GM23248 (cell line): ENCODE data around the gene SFT2D3. TPM values are rescaled to one million over a fixed set of nuclear protein-coding genes. Genes with fewer than 3 reads are reported as not detected.

Source experiments
- DNase-seq: peaks from one replicate; pipeline ENCODE4 v3.0.0-alpha.2; 2015
- H2AFZ ChIP-seq: fragments of 200-600 bp; sonication (generic); 2 replicates; pipeline ENCODE4 v1.6.1; 2016; ENCODE audit warnings: antibody characterized with exemption
- H3F3A ChIP-seq: fragments of 200-600 bp; sonication (generic); 2 replicates; pipeline ENCODE4 v1.6.1; 2016; ENCODE audit warnings: mild to moderate bottlenecking, antibody characterized with exemption, mixed run types; ENCODE audit not compliant: insufficient read depth
- H3K27ac ChIP-seq: fragments of 200-600 bp; sonication (generic); 2 replicates; pipeline ENCODE4 v1.5.1; 2016; ENCODE audit warnings: mild to moderate bottlenecking
- H3K27me3 ChIP-seq: fragments of 200-600 bp; sonication (generic); replicated peaks from 2 replicates; pipeline ENCODE4 v1.6.1; 2016; ENCODE audit warnings: mild to moderate bottlenecking; ENCODE audit not compliant: insufficient read depth
- H3K36me3 ChIP-seq: fragments of 200-600 bp; sonication (generic); 2 replicates; pipeline ENCODE4 v1.6.1; 2016; ENCODE audit warnings: low read depth, mild to moderate bottlenecking
- H3K4me1 ChIP-seq: fragments of 200-600 bp; sonication (generic); 2 replicates; pipeline ENCODE4 v1.6.1; 2016; ENCODE audit warnings: mild to moderate bottlenecking; ENCODE audit not compliant: insufficient read depth
- H3K4me2 ChIP-seq: fragments of 200-600 bp; sonication (generic); one replicate; pipeline ENCODE4 v1.6.1; 2016; ENCODE audit warnings: mild to moderate bottlenecking; ENCODE audit not compliant: unreplicated experiment
- H3K4me3 ChIP-seq: fragments of 200-600 bp; sonication (generic); 2 replicates; pipeline ENCODE4 v1.5.1; 2016; ENCODE audit warnings: mild to moderate bottlenecking
- H3K79me2 ChIP-seq: fragments of 200-600 bp; sonication (generic); 2 replicates; pipeline ENCODE4 v1.6.1; 2016; ENCODE audit warnings: mild to moderate bottlenecking; ENCODE audit not compliant: insufficient read depth
- H3K9ac ChIP-seq: fragments of 200-600 bp; sonication (generic); 2 replicates; pipeline ENCODE4 v1.6.1; 2016; ENCODE audit warnings: mild to moderate bottlenecking
- H3K9me2 ChIP-seq: fragments of 200-600 bp; sonication (generic); 2 replicates; pipeline ENCODE4 v1.6.1; 2016; ENCODE audit warnings: mixed run types, mild to moderate bottlenecking, moderate library complexity; ENCODE audit not compliant: insufficient read depth
- H3K9me3 ChIP-seq: fragments of 200-600 bp; sonication (generic); one replicate; pipeline ENCODE4 v1.6.1; 2017; ENCODE audit warnings: low read depth
- H4K20me1 ChIP-seq: fragments of 200-600 bp; sonication (generic); 2 replicates; pipeline ENCODE4 v1.6.0; 2016; ENCODE audit not compliant: insufficient read depth
- EZH2 ChIP-seq: fragments of 200-600 bp; sonication (generic); IDR thresholded peaks from 2 replicates; pipeline ENCODE4 v1.6.1; 2018; ENCODE audit warnings: antibody characterized with exemption, mild to moderate bottlenecking; ENCODE audit not compliant: insufficient read depth, poor library complexity, severe bottlenecking
- EZH2phosphoT487 ChIP-seq: fragments of 200-600 bp; sonication (generic); IDR thresholded peaks from 2 replicates; pipeline ENCODE4 v1.6.1; 2018; ENCODE audit warnings: antibody characterized with exemption, moderate library complexity, mild to moderate bottlenecking, low read depth; ENCODE audit not compliant: insufficient read depth
- WGBS, 2 experiments: methylation state at CpG; one replicate each; pipeline ENCODE4 v1.1.6; 2015 to 2017; ENCODE audit warnings: low lambda C conversion rate in 2 of 2, low coverage in 1 of 2; ENCODE audit errors: missing lambda C conversion rate in 2 of 2; 5-methylcytosine and 5-hydroxymethylcytosine counted together
- in situ Hi-C: fragments of 300-500 bp; cut with MboI; formaldehyde crosslinking; loops from 2 replicates; pipeline ENCODE4 v1.15.0; 2020
- polyA plus RNA-seq: library from polyadenylated mRNA; unstranded; fragments of >200 nt; fragmentation: Nextera tagmentation; extraction: Ambion mirVana; gene quantifications from 2 replicates; pipeline ENCODE4 v1.2.1, GENCODE V29; 2016
- total RNA-seq: library from RNA; depleted of rRNA; stranded (reverse); fragments of >200 nt; shearing (Covaris generic); gene quantifications from 2 replicates; pipeline ENCODE4 v1.2.3, GENCODE V29; 2014

SFT2D3 gene
- total and polyA plus RNA-seq, 2 experiments from 2014 or later: 9.4 TPM; not detected in 1

DNA sequence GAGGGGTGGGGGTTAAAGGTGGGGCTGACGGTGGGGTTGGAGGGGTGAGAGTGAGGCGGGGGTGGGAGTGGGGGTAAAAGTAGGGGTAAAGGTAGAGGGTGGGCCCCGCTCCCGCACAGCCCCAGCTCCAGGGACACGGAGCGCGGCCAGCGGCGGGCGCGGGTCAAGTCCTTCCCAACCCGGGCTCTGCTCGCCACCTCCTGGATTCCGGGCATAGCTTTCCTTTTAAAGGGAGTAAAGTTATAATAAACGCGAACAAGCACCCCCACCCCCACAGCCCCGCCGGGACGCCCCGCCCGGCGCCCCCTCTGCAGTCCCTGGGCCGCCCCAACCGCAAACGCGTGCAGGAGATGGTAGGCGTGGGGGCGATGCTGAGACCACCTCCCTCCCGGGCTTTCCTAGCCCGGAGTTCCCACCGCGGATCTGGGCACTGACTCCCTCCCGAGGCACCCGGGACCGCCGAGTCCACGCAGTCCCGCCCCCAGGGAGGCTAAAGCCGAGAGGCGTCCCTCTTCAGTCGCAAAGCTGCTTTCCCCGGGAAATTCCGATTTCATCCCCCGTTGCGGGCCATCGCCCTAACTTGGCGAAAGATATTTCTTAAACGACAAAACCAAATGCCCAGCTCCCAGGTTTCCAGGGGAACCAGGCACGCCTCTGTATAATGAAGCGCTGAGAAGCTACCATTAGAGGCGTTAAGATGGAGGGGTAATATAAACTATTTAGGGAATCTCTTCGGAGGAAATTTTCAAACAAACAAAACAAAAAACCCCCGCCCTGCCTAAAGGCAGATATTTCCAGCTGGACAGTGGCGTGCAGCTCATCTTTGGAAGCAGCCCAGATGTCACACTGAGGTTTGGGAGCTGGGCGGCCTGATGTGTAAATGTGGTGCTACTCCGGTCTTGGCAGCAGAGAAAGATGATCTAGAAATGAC lies 25.7 kb upstream of the SFT2D3 start, which contains the start of gene LIMS2:
TSS of gene LIMS2 (minus strand) at position 200 of the 931 bp plus-strand sequence. CDS start 506 bp downstream, outside the sequence.
- TF ChIP-seq EZH2 (no peak), EZH2phosphoT487 (no peak)
- no peaks in the 10 kb centered on the region for H4K20me1 ChIP-seq
- no peaks in the 10 kb centered on the region for H3K79me2 ChIP-seq
- no peaks in the 10 kb centered on the region for H3K36me3 ChIP-seq
- in situ Hi-C loops: no loop called here
- peak within 1 kb of the TSS; percentile 86 for H2AFZ ChIP-seq
- peaks cover 17% of the 10 kb centered on the region for H3F3A ChIP-seq
- H3K9me2 ChIP-seq: no peaks in the 10 kb centered on the region
- H3K4me1 ChIP-seq: peaks cover 27% of the 10 kb centered on the region
- peak within 1 kb of the TSS; percentile 84 for H3K9ac ChIP-seq
- no peaks in the 10 kb centered on the region for H3K9me3 ChIP-seq
- H3K4me3 ChIP-seq: peak within 1 kb of the TSS; percentile 82
- peak within 1 kb of the TSS; percentile 72 for H3K27ac ChIP-seq
- H3K27me3 ChIP-seq: peaks cover 14% of the 10 kb centered on the region; the same call in 1 of the 2 replicates
- peak within 1 kb of the TSS; percentile 88 for H3K4me2 ChIP-seq
- DNase-seq: peak; percentile 86
- 0 to 1% methylated on average over 27 to 55 of the region's 56 CpGs for WGBS, 2 experiments

DNA sequence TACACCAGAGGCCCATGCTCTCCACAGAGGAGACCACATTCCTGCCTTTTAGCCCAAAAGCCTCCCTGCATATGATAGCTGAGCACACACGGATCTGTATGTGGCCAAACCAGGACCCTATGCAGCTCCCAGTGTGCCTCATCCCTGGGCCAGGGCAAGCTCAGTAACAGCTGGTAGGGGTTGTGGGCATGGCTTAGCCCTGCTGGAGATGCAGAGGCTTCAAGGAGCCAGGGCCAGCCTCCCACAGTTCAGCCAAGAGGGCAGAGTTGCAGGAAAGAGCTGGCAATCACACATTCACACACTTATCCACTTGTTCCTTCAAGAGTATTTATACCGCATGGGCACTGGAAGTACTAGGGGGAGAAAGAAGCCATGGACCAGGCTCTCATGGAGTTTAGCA lies 24.4 kb upstream of the SFT2D3 start:
- peaks cover 14% of the 10 kb centered on the region for H3F3A ChIP-seq
- H3K9me3 ChIP-seq: no peaks in the 10 kb centered on the region
- WGBS, 2 experiments: 67 to 69% methylated on average over 2 of the region's 2 CpGs
- in situ Hi-C loops: no loop called here
- H3K36me3 ChIP-seq: no peaks in the 10 kb centered on the region
- no peak overlapping the region for H3K4me2 ChIP-seq
- no peak for TF ChIP-seq EZH2phosphoT487
- TF ChIP-seq EZH2: no peak
- DNase-seq: no peak
- no peaks in the 10 kb centered on the region for H3K79me2 ChIP-seq
- no peak overlapping the region for H3K4me3 ChIP-seq
- H3K9ac ChIP-seq: no peak overlapping the region
- H3K4me1 ChIP-seq: peaks cover 25% of the 10 kb centered on the region
- no peaks in the 10 kb centered on the region for H4K20me1 ChIP-seq
- no peaks in the 10 kb centered on the region for H3K9me2 ChIP-seq
- no peak overlapping the region for H3K27ac ChIP-seq
- peaks cover 14% of the 10 kb centered on the region; the same call in 1 of the 2 replicates for H3K27me3 ChIP-seq
- no peak overlapping the region for H2AFZ ChIP-seq

DNA sequence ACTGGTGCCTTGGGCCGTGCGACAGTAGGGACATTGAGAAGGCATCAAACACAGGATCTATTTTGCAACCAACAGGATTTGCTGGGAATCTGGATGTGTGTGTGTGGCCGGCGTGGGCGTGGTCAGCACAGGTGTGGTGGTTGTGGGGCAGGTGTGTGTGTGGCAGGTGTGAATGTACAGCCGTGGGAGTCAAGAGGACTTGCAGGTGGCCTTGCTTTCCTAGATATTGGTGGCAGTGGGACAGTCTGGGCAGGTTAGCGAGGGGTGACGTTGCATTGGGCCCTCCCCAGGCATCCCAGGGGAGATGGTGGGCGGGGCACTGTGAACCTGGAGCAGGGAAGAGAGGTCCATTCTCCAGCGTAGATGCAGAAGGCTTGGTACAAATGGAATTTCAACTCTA lies 22.8 kb upstream of the SFT2D3 start:
- no peak overlapping the region for H2AFZ ChIP-seq
- peaks cover 14% of the 10 kb centered on the region for H3K4me1 ChIP-seq
- H3K9me2 ChIP-seq: no peaks in the 10 kb centered on the region
- peaks cover 14% of the 10 kb centered on the region; the same call in 1 of the 2 replicates for H3F3A ChIP-seq
- no peak overlapping the region for H3K9ac ChIP-seq
- no peak overlapping the region for H3K4me2 ChIP-seq
- no peaks in the 10 kb centered on the region for H3K79me2 ChIP-seq
- H3K27me3 ChIP-seq: peaks cover 14% of the 10 kb centered on the region; the same call in 1 of the 2 replicates
- no peak overlapping the region for H3K4me3 ChIP-seq
- no peak for TF ChIP-seq EZH2phosphoT487
- TF ChIP-seq EZH2: no peak
- H3K9me3 ChIP-seq: no peaks in the 10 kb centered on the region
- H4K20me1 ChIP-seq: no peaks in the 10 kb centered on the region
- DNase-seq: no peak
- H3K36me3 ChIP-seq: no peaks in the 10 kb centered on the region
- in situ Hi-C loops: no loop called here
- 81 to 88% methylated on average over 10 of the region's 10 CpGs for WGBS, 2 experiments
- no peak overlapping the region for H3K27ac ChIP-seq

DNA sequence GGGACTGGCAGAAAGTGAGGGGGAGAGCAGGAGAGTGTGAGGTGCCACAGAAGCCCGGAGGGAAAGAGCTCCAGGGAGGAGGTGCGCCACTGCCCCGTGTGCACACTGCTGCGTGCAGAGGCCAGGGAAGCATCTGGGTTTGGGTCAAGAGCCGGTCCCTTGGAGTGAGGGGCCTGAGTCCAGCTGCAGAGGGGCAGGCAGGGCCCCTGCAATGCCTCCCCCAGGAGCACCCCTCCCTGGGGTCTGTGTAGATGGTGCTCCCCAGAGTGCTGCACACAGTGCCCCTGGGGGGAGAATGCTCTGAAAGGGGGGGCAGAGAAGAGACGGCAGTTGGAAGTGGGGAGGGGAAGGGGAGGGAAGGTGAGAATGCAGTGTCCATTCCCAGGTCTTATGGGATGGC lies 22.3 kb upstream of the SFT2D3 start:
- H3K9me3 ChIP-seq: no peaks in the 10 kb centered on the region
- H3K79me2 ChIP-seq: no peaks in the 10 kb centered on the region
- no peaks in the 10 kb centered on the region for H3K36me3 ChIP-seq
- H3K9me2 ChIP-seq: no peaks in the 10 kb centered on the region
- H3F3A ChIP-seq: peaks cover 12% of the 10 kb centered on the region; the same call in 1 of the 2 replicates
- peaks cover 14% of the 10 kb centered on the region; the same call in 1 of the 2 replicates for H3K27me3 ChIP-seq
- in situ Hi-C loops: no loop called here
- H4K20me1 ChIP-seq: no peaks in the 10 kb centered on the region
- no peak overlapping the region for H3K4me2 ChIP-seq
- no peak overlapping the region for H3K9ac ChIP-seq
- WGBS, 2 experiments: 92 to 94% methylated on average over 5 to 6 of the region's 6 CpGs
- no peak for DNase-seq
- H3K27ac ChIP-seq: no peak overlapping the region
- H3K4me1 ChIP-seq: peaks cover 10% of the 10 kb centered on the region; the same call in 1 of the 2 replicates
- no peak overlapping the region for H2AFZ ChIP-seq
- H3K4me3 ChIP-seq: no peak overlapping the region
- TF ChIP-seq EZH2phosphoT487 (no peak), EZH2 (no peak)
